ENCODE data around the gene NAPSA. TPM values are rescaled to one million over a fixed set of nuclear protein-coding genes. Genes with fewer than 3 reads are reported as not detected.

Gene NAPSA
- total and polyA plus RNA-seq, 2 of the 8 experiments (the other 6 are each of a cell fraction or from before 2014, with no cell fraction given) = 0.71 to 0.73 TPM

- Histone ChIP-seq H2BK20ac (ENCODE audit: low read length) (no peak overlapping the region), H3K9me3 (ENCODE audit: insufficient read depth in 2 of 2, low read depth in 1 of 2, low read length in 1 of 2) (no peaks in the 10 kb centered on the region), H3K56ac (replicated peaks; ENCODE audit: insufficient read length, low read depth, low read length) (no peak overlapping the region), H3K18ac (ENCODE audit: extremely low read depth, low read length) (no peak overlapping the region), H3K4me3 (ENCODE audit: extremely low read depth in 1 of 4, insufficient read depth in 2 of 4, low read depth in 3 of 4, low read length in 4 of 4) (no peak overlapping the region), H2BK120ac (replicated peaks; ENCODE audit: low read depth, low read length) (no peak overlapping the region), H3K36me3 (ENCODE audit: control insufficient read depth in 2 of 4, insufficient read depth in 4 of 4, low read length in 3 of 4) (no peaks in the 10 kb centered on the region), H3K79me2 (ENCODE audit: control insufficient read depth in 1 of 2, insufficient read depth in 2 of 2, low read length in 2 of 2) (no peaks in the 10 kb centered on the region), H3K27ac (ENCODE audit: low read depth, low read length) (no peak overlapping the region), H2AK5ac (ENCODE audit: low read depth, low read length) (no peak overlapping the region), H3K14ac (ENCODE audit: insufficient read length) (no peak overlapping the region), H2BK12ac (ENCODE audit: low read depth, low read length) (no peak overlapping the region), H4K8ac (ENCODE audit: extremely low read depth, insufficient read depth, low read length) (no peak overlapping the region), H4K20me1 (replicated peaks in 1 of 2; ENCODE audit: control insufficient read depth in 1 of 2, insufficient read depth in 2 of 2, low read length in 2 of 2) (no peaks in the 10 kb centered on the region), H3K27me3 (replicated peaks in 1 of 4; ENCODE audit: control insufficient read depth in 3 of 4, extremely low read depth in 1 of 4, insufficient read depth in 3 of 4, low read length in 3 of 4) (peaks cover 0 to 4% (median 0%) of the 10 kb centered on the region in 4 experiments; a peak in 2 of 7 replicates), H4K91ac (replicated peaks; ENCODE audit: insufficient read length, low read length) (no peak overlapping the region), H3K23me2 (ENCODE audit: low read depth, low read length) (no peaks in the 10 kb centered on the region), H3K9ac (replicated peaks in 1 of 4; ENCODE audit: extremely low read depth in 1 of 4, low read depth in 3 of 4, low read length in 3 of 4) (no peak overlapping the region), H3K79me1 (ENCODE audit: low read depth, low read length) (no peaks in the 10 kb centered on the region), H3K23ac (ENCODE audit: insufficient read length) (no peak overlapping the region), H4K5ac (ENCODE audit: insufficient read length, low read depth, low read length) (no peak overlapping the region), H2AFZ (ENCODE audit: low read length) (no peak overlapping the region), H2BK5ac (ENCODE audit: low read depth, low read length) (no peak overlapping the region), H3K4me1 (replicated peaks in 1 of 4; ENCODE audit: control insufficient read depth in 3 of 4, insufficient read depth in 4 of 4, low read length in 3 of 4) (peaks cover 0 to 2% (median 0%) of the 10 kb centered on the region in 4 experiments; a peak in 2 of 7 replicates), H3K4ac (replicated peaks; ENCODE audit: insufficient read length, low read depth, low read length) (no peak overlapping the region), H3K4me2 (ENCODE audit: insufficient read depth in 1 of 2, low read depth in 2 of 2, low read length in 2 of 2) (no peak overlapping the region), H2BK15ac (ENCODE audit: low read length) (no peak overlapping the region)
- no peak for DNase-seq (ENCODE audit: low read depth in 1 of 2, low spot score in 2 of 2)
- POLR2A ChIA-PET (ENCODE audit: partially characterized antibody) = no interaction called here
- CTCF ChIA-PET (ENCODE audit: partially characterized antibody) = interaction anchor here (0.9 to 1.3 kb wide), 3 partner anchors 10 to 127 kb away, joined by 3 to 5 read pairs (median 4); no protein-coding TSS in a partner anchor
- FAIRE-seq = no peak
- WGBS, 2 experiments (ENCODE audit: extremely low coverage in 1 of 2, insufficient coverage in 1 of 2, insufficient read length in 1 of 2, insufficient replicate concordance in 2 of 2, low coverage in 1 of 2, low lambda C conversion rate in 2 of 2, missing lambda C conversion rate in 1 of 2) = 93% methylated on average over 11 of the region's 11 CpGs; no CpG with 5 or more reads in 1 of the 2 experiments
- no peak for TF ChIP-seq CREB1 (IDR thresholded peaks at IDR 0.05)
- TF ChIP-seq TEAD4 (IDR thresholded peaks at IDR 0.05; ENCODE audit: low read depth, low read length) = no peak
These were observed 6.1 kb downstream of the NAPSA start for GRCh38 chr19:50359328-50359818.

Data from H1 (cell line).